ENCODE data around the gene CD8A. TPM values are rescaled to one million over a fixed set of nuclear protein-coding genes. Genes with fewer than 3 reads are reported as not detected.
"Not testable (repeated sequence)": the region's sequence is repeated elsewhere in the genome, so short reads cannot be mapped to it uniquely, and the experiment has no call there.

The CD8A gene
- total RNA-seq = under 1 TPM; 0.39 to 0.52 TPM

- peak within 1 kb of the TSS in 1 of 2 donors; percentile 39 for H3K4me3 ChIP-seq
- peaks cover 0 to 35% of the 10 kb centered on the region in 2 donors for H3K4me1 ChIP-seq
- peaks cover 0 to 5% of the 10 kb centered on the region in 2 donors for H3K9me3 ChIP-seq
- TF ChIP-seq CTCF (IDR thresholded peaks at IDR 0.05) = no peak
- peaks cover 3 to 9% of the 10 kb centered on the region in 2 donors for H3K27me3 ChIP-seq
- no peak for DNase-seq (ENCODE audit: low spot score)
- no peaks in the 10 kb centered on the region for H3K36me3 ChIP-seq
- no peak within 1 kb of the TSS for H3K27ac ChIP-seq
Measured at GRCh38 chr2:86790676-86791572, at the start of gene CD8A. Gene CD8A (minus strand): TSS chr2:86790913. CDS start chr2:86790825, 88 bp downstream.

- not testable (repeated sequence) for H3K4me1 ChIP-seq; H3K9me3 ChIP-seq; DNase-seq (ENCODE audit: low spot score); H3K27ac ChIP-seq; H3K27me3 ChIP-seq; H3K4me3 ChIP-seq; H3K36me3 ChIP-seq
Measured at GRCh38 chr2:86839871-86840548, 49.3 kb upstream of the CD8A start.

DNA sequence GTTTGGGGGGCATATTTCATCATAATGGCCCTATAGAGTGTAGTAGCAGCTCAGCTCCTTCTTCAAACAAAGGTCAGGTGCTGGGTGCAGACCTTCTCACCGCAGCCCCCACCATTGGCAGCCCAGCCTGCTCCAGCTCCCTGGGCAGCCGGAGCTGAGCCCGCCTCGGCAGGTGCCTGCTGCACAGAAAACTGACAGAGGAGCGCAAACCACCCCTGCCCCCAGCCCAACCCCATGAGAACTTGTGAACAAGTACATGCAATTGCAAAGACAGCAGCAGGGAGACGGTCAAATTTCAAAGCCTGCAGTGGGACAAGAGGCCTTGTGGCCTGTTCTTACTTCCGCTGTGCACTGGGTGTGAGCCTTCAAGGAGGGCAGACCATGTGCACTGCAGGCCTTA lies 48.7 kb upstream of the CD8A start:
- not testable (repeated sequence) for H3K4me1 ChIP-seq; H3K27ac ChIP-seq; H3K36me3 ChIP-seq; DNase-seq (ENCODE audit: low spot score); H3K4me3 ChIP-seq; H3K9me3 ChIP-seq; H3K27me3 ChIP-seq

GRCh38 chr2:86837714-86838113 lies 47.0 kb upstream of the CD8A start:
- not testable (repeated sequence) for DNase-seq (ENCODE audit: low spot score); H3K4me1 ChIP-seq; H3K27ac ChIP-seq; H3K27me3 ChIP-seq; H3K36me3 ChIP-seq; H3K4me3 ChIP-seq; H3K9me3 ChIP-seq

DNA sequence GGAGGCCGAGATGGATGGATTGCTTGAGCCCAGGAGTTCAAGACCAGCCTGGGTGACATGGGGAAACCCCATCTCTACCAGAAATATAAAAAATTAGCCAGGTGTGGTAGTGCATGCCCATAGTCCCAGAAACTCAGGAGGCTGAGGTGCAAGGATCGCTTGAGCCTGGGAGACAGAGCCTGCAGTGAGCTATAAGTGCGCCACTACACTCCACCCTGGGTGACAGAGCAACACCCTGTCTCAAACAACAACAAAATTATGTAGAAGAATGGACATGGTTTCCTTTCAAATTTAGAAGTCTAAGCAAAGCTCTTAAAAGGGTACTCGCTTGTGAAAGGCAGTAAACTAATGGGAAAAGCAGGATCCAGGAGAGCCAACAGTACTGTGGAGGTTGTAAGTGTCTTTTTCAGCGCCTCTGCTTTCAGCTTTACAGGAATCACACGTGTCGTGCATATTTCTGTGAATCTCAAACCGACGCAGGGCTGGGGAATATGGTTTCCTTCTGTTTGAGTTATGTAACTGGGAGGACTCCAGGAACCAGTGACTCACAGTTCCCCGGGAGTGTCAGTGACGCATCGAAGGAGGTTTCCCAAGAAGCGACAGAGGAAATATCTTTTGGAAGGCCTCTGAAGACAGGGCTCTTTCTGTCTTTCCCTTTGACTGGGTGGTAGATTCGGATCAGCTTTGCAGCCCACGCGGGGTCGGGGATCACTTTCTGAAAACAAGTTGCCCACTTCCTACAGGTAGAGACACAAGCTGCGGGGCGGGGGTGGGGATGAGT lies 46.4 kb upstream of the CD8A start:
- not testable (repeated sequence) for H3K27ac ChIP-seq

GRCh38 chr2:86835548-86835889 lies 44.8 kb upstream of the CD8A start:
- not testable (repeated sequence) for DNase-seq (ENCODE audit: low spot score); H3K36me3 ChIP-seq; H3K4me3 ChIP-seq; H3K4me1 ChIP-seq; H3K27ac ChIP-seq; H3K9me3 ChIP-seq; H3K27me3 ChIP-seq

More for the DNA sequence above, 46.4 kb upstream of the CD8A start:
- not testable (repeated sequence) for H3K4me3 ChIP-seq, H3K4me1 ChIP-seq, H3K9me3 ChIP-seq, H3K36me3 ChIP-seq, H3K27me3 ChIP-seq
- DNase-seq (ENCODE audit: low spot score) = peak; percentile 94

GRCh38 chr2:86833315-86833714 lies 42.6 kb upstream of the CD8A start:
- H3K36me3 ChIP-seq = no peaks in the 10 kb centered on the region
- no peaks in the 10 kb centered on the region for H3K9me3 ChIP-seq
- H3K4me3 ChIP-seq = no peak overlapping the region
- DNase-seq (ENCODE audit: low spot score) = no peak
- H3K27me3 ChIP-seq = no peaks in the 10 kb centered on the region
- no peak for TF ChIP-seq CTCF (IDR thresholded peaks at IDR 0.05)
- no peak overlapping the region for H3K27ac ChIP-seq
- H3K4me1 ChIP-seq = no peaks in the 10 kb centered on the region

All from right atrium auricular region (tissue), 2 donors.